Osteocyte (in vitro differentiated cells): ENCODE data around the gene YPEL4. TPM values are rescaled to one million over a fixed set of nuclear protein-coding genes. Genes with fewer than 3 reads are reported as not detected.

ENCODE experiments used
- DNase-seq: peaks from one replicate; pipeline ENCODE4 v3.0.0; 2021; ENCODE audit warnings: mixed read lengths; ENCODE audit not compliant: unreplicated experiment; ENCODE audit errors: extremely low spot score
- H3K27ac Mint-ChIP-seq: one replicate; pipeline ENCODE4 v1.8.0; 2021; ENCODE audit warnings: mild to moderate bottlenecking, mixed read lengths; ENCODE audit not compliant: unreplicated experiment
- H3K27me3 Mint-ChIP-seq: one replicate; pipeline ENCODE4 v1.8.0; 2021; ENCODE audit warnings: mixed read lengths; ENCODE audit not compliant: unreplicated experiment
- H3K36me3 Mint-ChIP-seq: one replicate; pipeline ENCODE4 v1.8.0; 2021; ENCODE audit warnings: mixed read lengths; ENCODE audit not compliant: unreplicated experiment
- H3K4me1 Mint-ChIP-seq: one replicate; pipeline ENCODE4 v1.8.0; 2021; ENCODE audit warnings: mixed read lengths; ENCODE audit not compliant: unreplicated experiment
- H3K4me3 Mint-ChIP-seq: one replicate; pipeline ENCODE4 v1.8.0; 2021; ENCODE audit warnings: mild to moderate bottlenecking, moderate library complexity, mixed read lengths; ENCODE audit not compliant: unreplicated experiment
- H3K9me3 Mint-ChIP-seq: one replicate; pipeline ENCODE4 v1.8.0; 2021; ENCODE audit warnings: mixed read lengths; ENCODE audit not compliant: unreplicated experiment
- total RNA-seq: library from RNA; stranded (reverse); gene quantifications from 2 replicates; pipeline ENCODE4 v1.2.1, GENCODE V29; 2021
- TF ChIP-seq, protein P1 (sequence below): fragments of 200-600 bp; sonication (generic); IDR thresholded peaks from 2 replicates; pipeline ENCODE4 v1.5.0; 2021; ENCODE audit warnings: antibody characterized with exemption, mild to moderate bottlenecking, moderate library complexity

YPEL4 gene
- total RNA-seq, 1 donor from 2014 or later, result 0.35 TPM

DNA sequence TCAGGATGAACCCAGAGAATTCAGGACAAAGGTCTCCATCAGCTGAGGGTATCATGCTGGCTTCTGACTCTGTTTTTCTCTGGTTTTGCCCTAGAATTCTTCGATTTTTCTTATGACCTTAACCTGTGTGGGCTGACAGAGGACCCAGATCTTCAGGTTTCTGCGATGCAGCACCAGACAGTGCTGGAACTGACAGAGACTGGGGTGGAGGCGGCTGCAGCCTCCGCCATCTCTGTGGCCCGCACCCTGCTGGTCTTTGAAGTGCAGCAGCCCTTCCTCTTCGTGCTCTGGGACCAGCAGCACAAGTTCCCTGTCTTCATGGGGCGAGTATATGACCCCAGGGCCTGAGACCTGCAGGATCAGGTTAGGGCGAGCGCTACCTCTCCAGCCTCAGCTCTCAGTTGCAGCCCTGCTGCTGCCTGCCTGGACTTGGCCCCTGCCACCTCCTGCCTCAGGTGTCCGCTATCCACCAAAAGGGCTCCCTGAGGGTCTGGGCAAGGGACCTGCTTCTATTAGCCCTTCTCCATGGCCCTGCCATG, 35.4 kb downstream of the YPEL4 start:
- no peak overlapping the region for H3K27ac Mint-ChIP-seq
- H3K9me3 Mint-ChIP-seq, result no peaks in the 10 kb centered on the region
- no peak overlapping the region for H3K4me3 Mint-ChIP-seq
- H3K27me3 Mint-ChIP-seq, result peaks cover 42% of the 10 kb centered on the region
- no peaks in the 10 kb centered on the region for H3K4me1 Mint-ChIP-seq
- TF ChIP-seq, protein P1, sequence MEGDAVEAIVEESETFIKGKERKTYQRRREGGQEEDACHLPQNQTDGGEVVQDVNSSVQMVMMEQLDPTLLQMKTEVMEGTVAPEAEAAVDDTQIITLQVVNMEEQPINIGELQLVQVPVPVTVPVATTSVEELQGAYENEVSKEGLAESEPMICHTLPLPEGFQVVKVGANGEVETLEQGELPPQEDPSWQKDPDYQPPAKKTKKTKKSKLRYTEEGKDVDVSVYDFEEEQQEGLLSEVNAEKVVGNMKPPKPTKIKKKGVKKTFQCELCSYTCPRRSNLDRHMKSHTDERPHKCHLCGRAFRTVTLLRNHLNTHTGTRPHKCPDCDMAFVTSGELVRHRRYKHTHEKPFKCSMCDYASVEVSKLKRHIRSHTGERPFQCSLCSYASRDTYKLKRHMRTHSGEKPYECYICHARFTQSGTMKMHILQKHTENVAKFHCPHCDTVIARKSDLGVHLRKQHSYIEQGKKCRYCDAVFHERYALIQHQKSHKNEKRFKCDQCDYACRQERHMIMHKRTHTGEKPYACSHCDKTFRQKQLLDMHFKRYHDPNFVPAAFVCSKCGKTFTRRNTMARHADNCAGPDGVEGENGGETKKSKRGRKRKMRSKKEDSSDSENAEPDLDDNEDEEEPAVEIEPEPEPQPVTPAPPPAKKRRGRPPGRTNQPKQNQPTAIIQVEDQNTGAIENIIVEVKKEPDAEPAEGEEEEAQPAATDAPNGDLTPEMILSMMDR, result no peak
- no peak for DNase-seq
- H3K36me3 Mint-ChIP-seq, result no peaks in the 10 kb centered on the region

DNA sequence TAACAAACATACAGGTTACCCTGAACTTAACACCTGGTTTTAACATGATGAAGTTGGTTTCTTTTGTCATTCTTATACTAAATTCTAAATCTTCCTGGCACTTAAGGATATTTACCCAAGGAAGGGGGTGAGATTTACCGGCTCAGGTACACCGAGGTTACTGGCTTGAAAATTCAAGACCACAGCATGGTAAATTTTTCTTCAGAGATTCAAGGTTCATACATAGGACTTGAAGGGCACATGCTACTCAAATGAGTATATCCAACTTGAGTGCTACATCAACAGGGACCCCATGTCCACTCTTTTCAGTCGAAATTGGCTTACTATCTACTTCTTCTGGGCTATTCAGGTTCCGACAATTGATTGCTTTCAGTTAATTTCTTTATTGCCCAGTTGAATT, 39.5 kb downstream of the YPEL4 start:
- DNase-seq, result no peak
- Mint-ChIP-seq H3K9me3 (no peaks in the 10 kb centered on the region), H3K4me3 (no peak overlapping the region), H3K27me3 (peaks cover 57% of the 10 kb centered on the region), H3K4me1 (no peaks in the 10 kb centered on the region), H3K27ac (no peak overlapping the region), H3K36me3 (no peaks in the 10 kb centered on the region)
- TF ChIP-seq, protein P1, result no peak

DNA sequence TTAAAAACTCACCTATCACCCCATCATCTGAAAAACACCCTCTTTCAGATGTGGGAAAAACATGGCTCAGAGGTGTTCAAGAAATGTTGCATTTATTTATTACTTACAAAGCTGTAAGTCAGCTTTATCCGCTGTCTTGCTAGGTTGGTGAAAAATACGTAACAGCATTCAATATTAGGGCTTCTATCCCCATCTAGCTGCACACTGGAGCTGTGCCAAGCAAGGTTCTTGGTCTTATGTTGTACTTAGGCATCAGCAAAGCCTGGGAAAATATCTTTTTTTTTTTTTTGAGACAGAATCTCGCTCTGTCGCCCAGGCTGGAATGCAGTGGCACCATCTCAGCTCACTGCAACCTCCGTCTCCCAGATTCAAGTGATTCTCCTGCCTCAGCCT, 44.7 kb downstream of the YPEL4 start:
- Mint-ChIP-seq H3K4me1 (peaks cover 5% of the 10 kb centered on the region), H3K4me3 (no peak overlapping the region), H3K27ac (no peak overlapping the region), H3K36me3 (no peaks in the 10 kb centered on the region), H3K27me3 (peaks cover 36% of the 10 kb centered on the region), H3K9me3 (no peaks in the 10 kb centered on the region)
- no peak for DNase-seq
- TF ChIP-seq, protein P1, result no peak

DNA sequence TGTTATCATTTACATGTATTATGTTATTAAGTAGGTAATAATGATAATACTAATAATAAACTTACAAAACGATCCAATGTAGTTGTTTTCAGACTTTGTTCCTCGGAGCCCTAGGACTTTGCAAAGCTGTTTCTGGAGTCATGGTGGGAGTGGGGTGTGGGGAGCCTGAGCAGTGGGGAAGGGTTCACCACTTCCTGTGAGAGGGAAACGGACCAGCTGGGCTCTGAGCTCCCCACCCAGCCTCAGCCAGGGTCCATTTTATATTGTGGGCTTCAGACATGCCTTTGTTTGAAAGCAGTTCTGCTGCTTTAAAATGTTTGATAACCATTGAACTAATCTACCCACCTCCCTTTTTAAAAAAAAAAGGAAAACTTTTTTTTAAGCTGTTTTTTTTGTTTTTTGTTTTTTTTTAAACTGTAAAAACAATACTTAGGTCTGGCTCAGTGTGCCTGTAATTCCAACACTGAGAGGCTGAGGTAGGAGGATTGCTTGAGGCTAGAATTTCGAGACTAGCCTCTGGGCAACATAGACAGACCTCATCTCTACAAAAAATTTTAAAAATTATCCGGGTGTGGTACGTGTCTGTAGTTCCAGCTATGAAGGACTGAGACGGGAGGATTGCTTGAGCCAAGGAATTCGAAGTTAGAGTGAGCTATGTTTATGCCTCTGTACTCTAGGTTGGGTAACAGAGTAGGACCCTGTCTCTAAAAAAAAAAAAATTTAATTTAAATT, 45.2 kb downstream of the YPEL4 start:
- TF ChIP-seq, protein P1, result no peak
- H3K27me3 Mint-ChIP-seq, result peaks cover 36% of the 10 kb centered on the region
- H3K4me3 Mint-ChIP-seq, result no peak overlapping the region
- DNase-seq, result no peak
- no peak overlapping the region for H3K27ac Mint-ChIP-seq
- H3K36me3 Mint-ChIP-seq, result no peaks in the 10 kb centered on the region
- peaks cover 5% of the 10 kb centered on the region for H3K4me1 Mint-ChIP-seq
- H3K9me3 Mint-ChIP-seq, result no peaks in the 10 kb centered on the region

DNA sequence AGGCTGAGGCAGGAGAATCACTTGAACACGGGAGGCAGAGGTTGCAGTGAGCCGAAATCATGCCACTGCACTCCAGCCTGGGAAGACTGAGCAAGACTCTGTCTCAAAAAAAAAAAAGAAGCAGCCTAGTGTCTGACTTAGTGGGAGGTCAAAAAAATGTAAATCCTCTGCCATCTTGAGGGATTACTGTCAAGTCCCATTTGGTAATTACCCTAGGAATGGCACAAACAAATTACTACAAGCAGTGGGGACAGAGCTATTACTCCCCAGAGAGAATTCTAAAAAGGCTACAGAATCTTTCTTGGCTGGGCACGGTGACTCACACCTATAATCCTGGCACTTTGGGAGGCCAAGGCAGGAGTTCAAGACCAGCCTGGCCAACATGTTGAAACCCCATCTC, 48.4 kb downstream of the YPEL4 start:
- H3K4me1 Mint-ChIP-seq, result peaks cover 19% of the 10 kb centered on the region
- H3K27me3 Mint-ChIP-seq, result peaks cover 27% of the 10 kb centered on the region
- TF ChIP-seq, protein P1, result no peak
- H3K4me3 Mint-ChIP-seq, result no peak overlapping the region
- H3K27ac Mint-ChIP-seq, result no peak overlapping the region
- no peaks in the 10 kb centered on the region for H3K36me3 Mint-ChIP-seq
- no peaks in the 10 kb centered on the region for H3K9me3 Mint-ChIP-seq
- no peak for DNase-seq
